Stimulated activated effector memory CD8-positive, alpha-beta T cell treated with anti-CD3 and anti-CD28 coated beads, Interleukin-12 subunit alpha, Interleukin-12 subunit beta, amount 100 ng/mL, for 72 hours (primary cell): ENCODE measurements around the gene TMTC1.
A peak's percentile ranks its signal among the peaks of the same experiment; 100 is the strongest.

ENCODE experiments used
- ATAC-seq: fragments of 150-1000 bp; cut with Tn5 transposase; 2 replicates; pipeline ENCODE4 v1.10.0; 2021
- DNase-seq, 2 donors: peaks; one replicate each; pipeline ENCODE4 v3.0.0; 2021 to 2022; ENCODE audit warnings: low spot score in 2 of 2
- H3K27ac Mint-ChIP-seq: one replicate; pipeline ENCODE4 v1.8.0; 2022; ENCODE audit warnings: mild to moderate bottlenecking, mixed read lengths
- H3K36me3 Mint-ChIP-seq: one replicate; pipeline ENCODE4 v1.8.0; 2022; ENCODE audit warnings: mild to moderate bottlenecking, mixed read lengths
- H3K4me1 Mint-ChIP-seq: one replicate; pipeline ENCODE4 v1.8.0; 2022; ENCODE audit warnings: mixed read lengths
- H3K4me3 Mint-ChIP-seq: one replicate; pipeline ENCODE4 v1.8.0; 2022; ENCODE audit warnings: mild to moderate bottlenecking, mixed read lengths
- H3K9me3 Mint-ChIP-seq: one replicate; pipeline ENCODE4 v1.8.0; 2022; ENCODE audit warnings: mixed read lengths

Gene TMTC1

GRCh38 chr12:29735604-29736003 lies 48.1 kb downstream of the TMTC1 start:
- Mint-ChIP-seq H3K4me3 (no peak overlapping the region), H3K9me3 (no peaks in the 10 kb centered on the region), H3K27ac (no peak overlapping the region), H3K36me3 (no peaks in the 10 kb centered on the region), H3K4me1 (no peaks in the 10 kb centered on the region)
- DNase-seq (no peak), ATAC-seq (no peak)

- ATAC-seq (no peak), DNase-seq (no peak)
- Mint-ChIP-seq H3K4me1 (no peaks in the 10 kb centered on the region), H3K9me3 (no peaks in the 10 kb centered on the region), H3K36me3 (no peaks in the 10 kb centered on the region), H3K4me3 (no peak overlapping the region), H3K27ac (no peak overlapping the region)
Observed at GRCh38 chr12:29734734-29735133, 49.0 kb downstream of the TMTC1 start.

- Mint-ChIP-seq H3K36me3 (no peaks in the 10 kb centered on the region), H3K4me3 (no peak overlapping the region), H3K4me1 (no peaks in the 10 kb centered on the region), H3K27ac (no peak overlapping the region), H3K9me3 (no peaks in the 10 kb centered on the region)
- no peak for DNase-seq
- ATAC-seq: no peak
Observed at GRCh38 chr12:29734305-29734704, 49.4 kb downstream of the TMTC1 start.

- H3K4me3 Mint-ChIP-seq: no peak overlapping the region
- DNase-seq (no peak), ATAC-seq (no peak)
- H3K36me3 Mint-ChIP-seq: no peaks in the 10 kb centered on the region
- no peaks in the 10 kb centered on the region for H3K4me1 Mint-ChIP-seq
- no peak overlapping the region for H3K27ac Mint-ChIP-seq
- peaks cover 3% of the 10 kb centered on the region for H3K9me3 Mint-ChIP-seq
Observed at GRCh38 chr12:29733501-29733900, 50.2 kb downstream of the TMTC1 start.

- Mint-ChIP-seq H3K4me3 (no peak overlapping the region), H3K27ac (no peak overlapping the region), H3K9me3 (peaks cover 3% of the 10 kb centered on the region), H3K4me1 (no peaks in the 10 kb centered on the region), H3K36me3 (no peaks in the 10 kb centered on the region)
- ATAC-seq (peak; percentile 60), DNase-seq (no peak)
Observed at GRCh38 chr12:29733060-29733459, 50.7 kb downstream of the TMTC1 start.

GRCh38 chr12:29732593-29732992 lies 51.1 kb downstream of the TMTC1 start:
- DNase-seq (no peak), ATAC-seq (peak; percentile 11)
- H3K9me3 Mint-ChIP-seq: peaks cover 3% of the 10 kb centered on the region
- no peak overlapping the region for H3K4me3 Mint-ChIP-seq
- no peaks in the 10 kb centered on the region for H3K4me1 Mint-ChIP-seq
- H3K36me3 Mint-ChIP-seq: no peaks in the 10 kb centered on the region
- H3K27ac Mint-ChIP-seq: no peak overlapping the region

GRCh38 chr12:29732191-29732590 lies 51.6 kb downstream of the TMTC1 start:
- DNase-seq (no peak), ATAC-seq (no peak)
- H3K36me3 Mint-ChIP-seq: no peaks in the 10 kb centered on the region
- no peak overlapping the region for H3K4me3 Mint-ChIP-seq
- H3K4me1 Mint-ChIP-seq: no peaks in the 10 kb centered on the region
- H3K27ac Mint-ChIP-seq: no peak overlapping the region
- H3K9me3 Mint-ChIP-seq: peaks cover 3% of the 10 kb centered on the region

- peaks cover 3% of the 10 kb centered on the region for H3K9me3 Mint-ChIP-seq
Observed at GRCh38 chr12:29731591-29731990, 52.2 kb downstream of the TMTC1 start.

GRCh38 chr12:29730481-29730880 lies 53.3 kb downstream of the TMTC1 start:
- DNase-seq: no peak
- Mint-ChIP-seq H3K4me1 (no peaks in the 10 kb centered on the region), H3K4me3 (no peak overlapping the region), H3K9me3 (peaks cover 3% of the 10 kb centered on the region), H3K36me3 (no peaks in the 10 kb centered on the region), H3K27ac (no peak overlapping the region)
- ATAC-seq: no peak

More at GRCh38 chr12:29731591-29731990, 52.2 kb downstream of the TMTC1 start:
- Mint-ChIP-seq H3K4me1 (no peaks in the 10 kb centered on the region), H3K36me3 (no peaks in the 10 kb centered on the region), H3K4me3 (no peak overlapping the region), H3K27ac (no peak overlapping the region)
- DNase-seq (no peak), ATAC-seq (no peak)

- no peaks in the 10 kb centered on the region for H3K36me3 Mint-ChIP-seq
- ATAC-seq: no peak
- no peak overlapping the region for H3K4me3 Mint-ChIP-seq
- H3K9me3 Mint-ChIP-seq: peaks cover 3% of the 10 kb centered on the region
- H3K27ac Mint-ChIP-seq: no peak overlapping the region
- no peak for DNase-seq
- no peaks in the 10 kb centered on the region for H3K4me1 Mint-ChIP-seq
Observed at GRCh38 chr12:29728030-29728429, 55.7 kb downstream of the TMTC1 start.

GRCh38 chr12:29726741-29727348 lies 56.9 kb downstream of the TMTC1 start:
- Mint-ChIP-seq H3K4me1 (no peaks in the 10 kb centered on the region), H3K9me3 (peaks cover 3% of the 10 kb centered on the region), H3K27ac (no peak overlapping the region), H3K4me3 (no peak overlapping the region), H3K36me3 (no peaks in the 10 kb centered on the region)
- ATAC-seq (no peak), DNase-seq (no peak)

- Mint-ChIP-seq H3K4me1 (no peaks in the 10 kb centered on the region), H3K36me3 (no peaks in the 10 kb centered on the region), H3K9me3 (peaks cover 3% of the 10 kb centered on the region), H3K27ac (no peak overlapping the region), H3K4me3 (no peak overlapping the region)
- ATAC-seq (no peak), DNase-seq (no peak)
Observed at GRCh38 chr12:29726321-29726692, 57.4 kb downstream of the TMTC1 start.

- Mint-ChIP-seq H3K36me3 (no peaks in the 10 kb centered on the region), H3K27ac (no peak overlapping the region), H3K9me3 (peaks cover 3% of the 10 kb centered on the region), H3K4me1 (no peaks in the 10 kb centered on the region), H3K4me3 (no peak overlapping the region)
- no peak for ATAC-seq
- DNase-seq: no peak
Observed at GRCh38 chr12:29725587-29726320, 58.0 kb downstream of the TMTC1 start.

GRCh38 chr12:29722164-29722563 lies 61.6 kb downstream of the TMTC1 start:
- Mint-ChIP-seq H3K4me3 (no peak overlapping the region), H3K27ac (no peak overlapping the region), H3K4me1 (no peaks in the 10 kb centered on the region), H3K9me3 (no peaks in the 10 kb centered on the region), H3K36me3 (no peaks in the 10 kb centered on the region)
- DNase-seq: no peak
- no peak for ATAC-seq

GRCh38 chr12:29719381-29719780 lies 64.4 kb downstream of the TMTC1 start:
- H3K27ac Mint-ChIP-seq: no peak overlapping the region
- H3K4me1 Mint-ChIP-seq: no peaks in the 10 kb centered on the region
- ATAC-seq: no peak
- DNase-seq: no peak
- H3K4me3 Mint-ChIP-seq: no peak overlapping the region
- H3K36me3 Mint-ChIP-seq: no peaks in the 10 kb centered on the region
- no peaks in the 10 kb centered on the region for H3K9me3 Mint-ChIP-seq

GRCh38 chr12:29717540-29718100 lies 66.1 kb downstream of the TMTC1 start:
- Mint-ChIP-seq H3K4me1 (no peaks in the 10 kb centered on the region), H3K36me3 (no peaks in the 10 kb centered on the region), H3K4me3 (no peak overlapping the region), H3K27ac (no peak overlapping the region), H3K9me3 (no peaks in the 10 kb centered on the region)
- DNase-seq (no peak), ATAC-seq (no peak)
